Retinal pigment epithelial cell (primary cell): ENCODE measurements around the gene PVR.
A peak's percentile ranks its signal among the peaks of the same experiment; 100 is the strongest.

Experiments
- DNase-seq: peaks from one replicate; pipeline ENCODE4 v3.0.0-alpha.2; 2010; ENCODE audit warnings: low read depth
- H3K4me3 ChIP-seq: 2 replicates; pipeline ENCODE4 v1.5.1; 2011; ENCODE audit warnings: mild to moderate bottlenecking, low read length, control low read depth, moderate library complexity
- CTCF ChIP-seq: conservative IDR thresholded peaks from 2 replicates; pipeline ENCODE4 v1.5.1; 2011; ENCODE audit warnings: low read depth, low read length, control low read depth, inconsistent platforms

PVR gene

GRCh38 chr19:44653343-44653742 is 9.6 kb downstream of the PVR start:
- no peak overlapping the region for H3K4me3 ChIP-seq
- TF ChIP-seq CTCF: no peak
- DNase-seq: no peak

GRCh38 chr19:44653977-44654774 is 10.5 kb downstream of the PVR start:
- TF ChIP-seq CTCF: peak; percentile 65
- DNase-seq: no peak
- H3K4me3 ChIP-seq: no peak overlapping the region

- H3K4me3 ChIP-seq: no peak overlapping the region
- TF ChIP-seq CTCF: peak; percentile 93
- no peak for DNase-seq
These were observed 13.7 kb downstream of the PVR start for GRCh38 chr19:44657211-44657921.

GRCh38 chr19:44658069-44658733 is 14.5 kb downstream of the PVR start:
- DNase-seq: no peak
- TF ChIP-seq CTCF: no peak
- no peak overlapping the region for H3K4me3 ChIP-seq

- no peak for TF ChIP-seq CTCF
- no peak for DNase-seq
- H3K4me3 ChIP-seq: no peak overlapping the region
These were observed 16.4 kb downstream of the PVR start for GRCh38 chr19:44660081-44660480.

GRCh38 chr19:44661205-44661604 is 17.5 kb downstream of the PVR start:
- no peak for TF ChIP-seq CTCF
- no peak for DNase-seq
- H3K4me3 ChIP-seq: no peak overlapping the region

- no peak overlapping the region for H3K4me3 ChIP-seq
These were observed 18.2 kb downstream of the PVR start for GRCh38 chr19:44661904-44662303.

More at GRCh38 chr19:44661904-44662303, 18.2 kb downstream of the PVR start:
- no peak for TF ChIP-seq CTCF
- DNase-seq: no peak
